DOHH2 (cell line): ENCODE measurements around the gene IFRD2.

Experiments
- H3F3A ChIP-seq: fragments of 200-600 bp; sonication (generic), shearing (Covaris generic); 2 replicates; pipeline ENCODE4 v1.6.0; 2016; ENCODE audit warnings: antibody characterized with exemption, mild to moderate bottlenecking; ENCODE audit not compliant: control insufficient read depth, insufficient read depth
- H3K27ac ChIP-seq: fragments of 200-600 bp; sonication (generic); 2 replicates; pipeline ENCODE4 v1.5.1; 2014; ENCODE audit warnings: low read depth, mild to moderate bottlenecking, low read length, moderate library complexity
- H3K27me3 ChIP-seq: fragments of 200-600 bp; sonication (generic); 2 replicates; pipeline ENCODE4 v1.6.1; 2014; ENCODE audit warnings: mild to moderate bottlenecking, low read length, mixed read lengths; ENCODE audit not compliant: control insufficient read depth
- H3K36me3 ChIP-seq: fragments of 200-600 bp; sonication (generic); 2 replicates; pipeline ENCODE4 v1.6.1; 2014; ENCODE audit warnings: mild to moderate bottlenecking, low read length, moderate library complexity, mixed read lengths; ENCODE audit not compliant: control insufficient read depth
- H3K4me1 ChIP-seq: fragments of 200-600 bp; sonication (generic); 2 replicates; pipeline ENCODE4 v1.6.1; 2014; ENCODE audit warnings: mild to moderate bottlenecking, low read length, mixed read lengths; ENCODE audit not compliant: control insufficient read depth
- H3K4me2 ChIP-seq: fragments of 200-600 bp; sonication (generic); 2 replicates; pipeline ENCODE4 v1.6.0; 2014; ENCODE audit warnings: mild to moderate bottlenecking, low read length, moderate library complexity
- H3K4me3 ChIP-seq: fragments of 200-600 bp; sonication (generic); 2 replicates; pipeline ENCODE4 v1.5.1; 2014; ENCODE audit warnings: mild to moderate bottlenecking, low read length, mixed read lengths
- H3K79me2 ChIP-seq: fragments of 200-600 bp; sonication (generic); 2 replicates; pipeline ENCODE4 v1.6.1; 2014; ENCODE audit warnings: mild to moderate bottlenecking, low read length, mixed read lengths; ENCODE audit not compliant: control insufficient read depth
- H3K9me2 ChIP-seq: fragments of 200-600 bp; sonication (generic); replicated peaks from 2 replicates; pipeline ENCODE4 v1.6.1; 2014; ENCODE audit warnings: mild to moderate bottlenecking, low read length, mixed read lengths; ENCODE audit not compliant: control insufficient read depth
- H3K9me3 ChIP-seq: fragments of 200-600 bp; sonication (generic); 2 replicates; pipeline ENCODE4 v1.6.1; 2014; ENCODE audit warnings: antibody characterized with exemption, low read length, mixed read lengths; ENCODE audit not compliant: control insufficient read depth, insufficient read depth
- H4K20me1 ChIP-seq: fragments of 200-600 bp; sonication (generic); 2 replicates; pipeline ENCODE4 v1.6.0; 2014; ENCODE audit warnings: low read depth, mild to moderate bottlenecking, antibody characterized with exemption, low read length, moderate library complexity; ENCODE audit not compliant: control insufficient read depth, insufficient read depth
- CTCF ChIP-seq: fragments of 200-600 bp; sonication (generic); IDR thresholded peaks from one replicate; pipeline ENCODE4 v1.5.1; 2014; ENCODE audit warnings: antibody characterized with exemption, mild to moderate bottlenecking, low read depth, low read length; ENCODE audit not compliant: poor library complexity, severe bottlenecking
- EZH2phosphoT487 ChIP-seq: fragments of 200-600 bp; sonication (generic); IDR thresholded peaks from 2 replicates; pipeline ENCODE4 v1.6.1; 2017; ENCODE audit warnings: borderline replicate concordance, mild to moderate bottlenecking, antibody characterized with exemption, low read length, moderate library complexity, mixed read lengths

Gene IFRD2

GRCh38 chr3:50337175-50337861 lies 45.1 kb upstream of the IFRD2 start:
- Histone ChIP-seq H3K27ac (peak overlapping the region; percentile 90), H3K4me3 (peak overlapping the region; percentile 83), H3K36me3 (peaks cover 65% of the 10 kb centered on the region), H3K9me2 (no peaks in the 10 kb centered on the region), H3K4me2 (peak overlapping the region; percentile 98), H3K4me1 (peaks cover 69% of the 10 kb centered on the region), H3K9me3 (no peaks in the 10 kb centered on the region), H3K79me2 (peaks cover 81% of the 10 kb centered on the region), H4K20me1 (0 out of 2 replicates have a peak, but pooled peaks cover 10% of the 10 kb centered on the region), H3K27me3 (no peaks in the 10 kb centered on the region), H3F3A (peaks cover 14% of the 10 kb centered on the region)
- no peak for TF ChIP-seq CTCF

- peak overlapping the region; percentile 98 for H3K4me2 ChIP-seq
- H3K36me3 ChIP-seq = peaks cover 72% of the 10 kb centered on the region
- peaks cover 87% of the 10 kb centered on the region for H3K79me2 ChIP-seq
- no peak for TF ChIP-seq EZH2phosphoT487
- TF ChIP-seq CTCF = no peak
- H4K20me1 ChIP-seq = 0 out of 2 replicates have a peak, but pooled peaks cover 10% of the 10 kb centered on the region
- H3K4me3 ChIP-seq = peak overlapping the region; percentile 83
- H3K9me3 ChIP-seq = no peaks in the 10 kb centered on the region
- H3K27me3 ChIP-seq = no peaks in the 10 kb centered on the region
- peak overlapping the region; percentile 90 for H3K27ac ChIP-seq
- H3F3A ChIP-seq = peaks cover 13% of the 10 kb centered on the region
- H3K9me2 ChIP-seq = no peaks in the 10 kb centered on the region
- H3K4me1 ChIP-seq = peaks cover 65% of the 10 kb centered on the region
Measured at GRCh38 chr3:50336452-50337174, 44.4 kb upstream of the IFRD2 start.

GRCh38 chr3:50334339-50335075 lies 42.3 kb upstream of the IFRD2 start:
- Histone ChIP-seq H3K9me3 (no peaks in the 10 kb centered on the region), H4K20me1 (0 out of 2 replicates have a peak, but pooled peaks cover 10% of the 10 kb centered on the region), H3F3A (peaks cover 19% of the 10 kb centered on the region), H3K36me3 (peaks cover 88% of the 10 kb centered on the region), H3K4me1 (peaks cover 44% of the 10 kb centered on the region), H3K9me2 (no peaks in the 10 kb centered on the region), H3K4me3 (no peak overlapping the region), H3K27me3 (no peaks in the 10 kb centered on the region), H3K4me2 (peak overlapping the region; percentile 41), H3K79me2 (peaks cover 75% of the 10 kb centered on the region), H3K27ac (no peak overlapping the region)
- TF ChIP-seq CTCF (no peak), EZH2phosphoT487 (no peak)
